GM21515 (cell line): ENCODE measurements around the gene ARF1.
"Not testable (repeated sequence)": the region's sequence is repeated elsewhere in the genome, so short reads cannot be mapped to it uniquely, and the experiment has no call there.

Experiments used
- ATAC-seq: cut with Tn5 transposase; IDR thresholded peaks from one replicate; pipeline ENCODE4 v1.9.1; 2021; ENCODE audit not compliant: unreplicated experiment

ARF1 gene

GRCh38 chr1:228100822-228101613, 18.5 kb downstream of the ARF1 start:
- ATAC-seq: no peak

- no peak for ATAC-seq
Measured at GRCh38 chr1:228101614-228101993, 19.1 kb downstream of the ARF1 start.

DNA sequence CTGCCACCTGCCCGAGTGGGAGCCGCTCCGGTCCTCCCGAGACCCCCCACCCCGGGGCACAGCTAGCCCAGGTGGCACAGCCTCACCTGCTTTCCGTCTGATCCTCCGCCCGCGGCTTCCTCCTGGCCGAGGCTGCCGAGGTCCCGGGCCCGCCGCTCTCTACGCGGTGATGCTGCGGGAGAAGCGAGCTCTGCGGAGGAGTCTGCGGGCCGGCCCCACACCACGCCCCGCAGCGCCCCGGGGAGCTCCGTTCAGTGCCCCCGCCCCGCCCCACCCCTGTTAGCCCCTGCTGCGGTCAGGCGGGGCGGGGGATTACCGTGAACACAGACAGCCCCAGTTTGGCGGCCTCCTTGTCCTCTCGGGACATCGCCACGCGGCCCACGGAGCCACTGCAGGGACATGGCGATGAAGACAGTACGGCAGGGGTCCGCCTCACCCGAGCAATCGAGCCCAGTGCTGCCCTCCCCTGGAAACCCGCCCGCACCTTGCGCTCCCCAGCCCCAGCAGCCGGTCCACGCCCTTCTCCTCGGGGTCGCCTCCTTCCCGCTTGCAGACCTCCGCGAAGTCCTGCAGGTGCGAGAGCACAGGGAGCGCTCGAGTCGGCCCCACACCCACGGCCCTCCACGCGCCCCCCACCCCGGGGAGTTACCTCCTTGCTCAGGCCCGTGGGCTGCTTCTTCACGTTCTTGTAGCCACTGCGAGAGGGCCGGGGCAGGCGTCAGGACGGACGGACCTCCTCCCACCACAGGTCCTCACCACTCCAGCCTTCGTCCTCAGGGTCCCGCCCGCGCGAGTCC, 19.7 kb downstream of the ARF1 start:
- ATAC-seq: no peak

GRCh38 chr1:228102791-228103620, 20.5 kb downstream of the ARF1 start, which contains the start of gene C1orf35:
Gene C1orf35 (minus strand): TSS chr1:228103325. CDS start chr1:228103227, 98 bp downstream.
- ATAC-seq: peak; percentile 68

GRCh38 chr1:228104526-228105269, 22.2 kb downstream of the ARF1 start:
- ATAC-seq: no peak

- ATAC-seq: no peak
Measured at GRCh38 chr1:228105270-228105995, 22.9 kb downstream of the ARF1 start.

DNA sequence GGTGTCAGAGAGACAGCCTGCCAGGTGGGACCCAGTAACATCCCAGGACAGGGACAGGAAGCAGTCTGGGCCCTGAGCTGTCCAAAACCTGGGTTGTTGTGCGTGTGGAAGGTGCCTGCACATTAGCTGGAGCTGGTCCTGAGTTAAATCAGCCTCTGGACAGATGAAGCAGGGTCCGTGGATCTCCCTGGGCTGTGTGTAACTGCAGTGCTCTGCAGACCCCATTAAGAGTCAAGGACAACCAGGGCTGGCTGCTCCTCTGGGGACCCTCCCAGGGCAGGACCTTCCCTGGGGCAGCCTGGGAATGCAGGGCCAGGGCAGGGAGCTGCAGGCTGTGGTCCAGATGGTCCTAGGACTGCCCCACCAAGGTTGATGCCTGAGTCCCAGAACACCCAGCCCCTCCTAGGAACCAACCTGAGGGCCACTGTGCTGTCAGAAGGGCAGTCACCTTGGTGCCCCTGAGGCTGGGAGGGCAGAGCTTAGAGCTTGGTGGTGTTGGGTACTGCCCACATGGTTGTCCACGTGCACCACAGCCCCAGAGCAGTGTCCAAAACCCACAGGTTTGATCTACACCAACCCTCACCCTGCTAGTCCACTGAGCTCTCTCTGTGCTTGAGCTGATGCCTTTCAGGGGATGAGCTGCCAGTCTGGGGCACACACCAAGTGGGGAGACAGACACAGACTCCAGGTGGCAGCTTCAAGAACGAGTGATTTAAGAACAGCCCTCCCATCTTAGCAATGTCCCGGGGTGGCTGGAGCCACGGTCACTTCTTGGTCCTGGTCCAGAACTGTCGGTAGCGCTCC, 23.7 kb downstream of the ARF1 start:
- ATAC-seq: no peak

DNA sequence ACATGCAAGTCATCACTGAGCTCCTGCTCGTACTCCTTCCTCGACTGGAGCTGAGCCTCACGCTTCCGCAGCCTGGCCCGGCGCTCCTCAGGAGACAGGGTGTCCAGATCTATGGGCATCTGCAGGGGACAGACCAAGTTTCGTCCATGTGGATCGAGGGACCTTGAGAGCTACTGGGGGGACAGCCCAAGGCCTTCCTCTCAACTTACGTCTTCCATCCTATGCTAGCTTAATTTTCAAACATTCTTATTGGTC, 24.2 kb downstream of the ARF1 start:
- ATAC-seq: no peak

GRCh38 chr1:228107636-228108035, 25.1 kb downstream of the ARF1 start:
- no peak for ATAC-seq

- ATAC-seq: no peak
Measured at GRCh38 chr1:228108055-228108690, 25.7 kb downstream of the ARF1 start.

DNA sequence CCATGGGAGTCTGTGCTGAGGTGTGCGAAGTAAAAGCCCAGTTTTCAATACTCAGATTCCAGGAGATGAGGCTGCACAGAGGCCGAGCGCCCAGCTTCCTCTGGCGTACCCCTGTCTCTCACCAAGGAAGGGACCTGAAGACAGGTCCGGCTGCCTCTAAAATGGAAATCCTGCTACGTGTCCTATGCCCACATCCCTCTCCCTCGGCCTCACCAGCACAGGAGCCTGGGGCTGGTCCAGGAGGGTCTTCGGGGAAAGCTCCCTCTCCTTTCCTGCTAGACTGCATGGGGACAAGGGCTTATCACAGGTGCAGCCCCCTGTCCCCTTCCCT, 26.2 kb downstream of the ARF1 start:
- ATAC-seq: no peak

DNA sequence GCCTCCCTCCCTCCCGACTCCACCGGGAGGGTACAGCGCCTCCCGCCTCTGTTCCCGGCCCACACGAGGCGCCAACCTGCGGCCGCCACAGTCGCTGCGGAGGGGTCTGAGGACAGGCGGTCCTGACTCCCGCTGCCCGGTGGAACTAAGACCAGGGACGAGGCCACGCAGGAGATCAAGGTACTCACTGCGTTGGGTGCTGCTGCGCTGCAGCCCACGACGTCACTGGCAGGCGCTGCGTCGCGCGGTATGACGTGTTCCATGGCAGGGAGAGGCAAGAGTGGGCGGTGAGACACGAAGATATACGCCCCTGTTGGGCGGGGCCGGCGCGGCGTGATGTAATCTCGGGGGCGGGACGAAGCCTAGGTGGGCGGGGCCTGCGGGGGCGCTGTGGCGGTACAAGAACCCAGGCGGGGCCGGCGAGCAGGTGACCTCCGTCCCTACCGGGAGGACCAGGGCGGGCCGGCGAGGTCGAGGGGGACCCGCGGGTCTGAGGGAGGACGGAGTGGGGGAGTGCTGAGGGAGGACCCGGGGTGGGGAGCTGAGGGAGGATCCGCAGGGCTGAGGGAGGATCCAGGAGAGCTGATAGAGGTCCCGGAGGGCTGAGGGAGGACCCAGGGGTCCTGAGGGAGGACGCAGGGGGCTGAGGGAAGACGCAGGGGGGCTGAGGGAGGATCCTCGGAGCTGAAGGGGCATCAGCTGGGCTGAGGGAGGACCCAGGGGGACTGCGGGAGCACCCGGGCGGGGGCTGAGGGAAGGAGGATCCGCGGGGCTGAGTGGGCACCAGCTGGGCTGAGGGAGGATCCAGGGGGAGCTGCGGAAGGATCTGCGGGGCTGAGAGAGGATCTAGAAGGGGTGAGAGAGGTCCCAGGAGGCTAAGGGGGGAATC, 26.8 kb downstream of the ARF1 start, which contains the start of gene MRPL55:
TSS of gene MRPL55 (minus strand) at position 227 of the 889 bp plus-strand sequence. CDS start 1,039 bp downstream, outside the sequence.
- ATAC-seq: peak; percentile 90

GRCh38 chr1:228109962-228110488, 27.5 kb downstream of the ARF1 start:
- peak; percentile 2 for ATAC-seq

GRCh38 chr1:228110556-228110955, 28.0 kb downstream of the ARF1 start:
- ATAC-seq: no peak

GRCh38 chr1:228111315-228111714, 28.8 kb downstream of the ARF1 start:
- ATAC-seq: not testable (repeated sequence)

- ATAC-seq: no peak
Measured at GRCh38 chr1:228112167-228112566, 29.7 kb downstream of the ARF1 start.

DNA sequence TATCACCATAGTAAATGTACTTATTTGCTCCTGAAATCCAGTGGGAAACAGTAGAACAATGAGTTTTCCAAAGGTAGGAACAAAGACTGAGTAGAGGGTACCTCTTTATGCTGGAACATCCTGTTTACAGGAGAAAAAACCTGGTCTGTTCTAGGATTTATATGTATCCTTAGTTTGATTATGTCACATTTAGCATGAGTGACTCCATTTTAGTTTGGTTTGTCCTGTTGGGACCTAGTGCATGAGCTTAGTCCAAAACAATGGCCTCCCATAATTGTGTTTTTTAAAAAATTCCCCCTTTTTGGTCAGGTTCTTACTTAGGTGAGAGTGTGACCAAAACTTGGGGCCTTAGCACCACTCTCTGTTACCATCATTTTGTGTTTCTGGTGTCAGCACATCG, 30.1 kb downstream of the ARF1 start:
- no peak for ATAC-seq

DNA sequence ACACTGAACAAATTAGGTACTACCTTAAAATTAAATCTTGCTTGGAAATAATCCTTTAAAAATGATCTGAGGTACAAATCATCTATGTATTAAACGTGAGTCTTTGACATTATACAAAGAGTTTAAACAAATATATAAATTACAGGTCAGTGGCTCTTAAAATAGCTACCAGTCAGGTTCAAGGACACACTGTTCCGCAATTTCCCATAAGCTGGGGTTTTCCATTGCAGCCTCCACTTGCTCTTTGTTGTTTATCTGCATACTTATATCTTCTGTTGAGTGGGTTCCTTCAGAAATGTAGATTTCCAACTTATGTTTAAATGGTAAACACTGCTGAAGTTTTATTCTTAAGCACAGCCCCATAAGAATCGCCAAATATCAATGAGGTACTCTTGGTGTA, 32.3 kb downstream of the ARF1 start:
- no peak for ATAC-seq
